Measurements from ENCODE around the gene SLC9A4.
A peak's percentile ranks its signal among the peaks of the same experiment; 100 is the strongest.

DNA sequence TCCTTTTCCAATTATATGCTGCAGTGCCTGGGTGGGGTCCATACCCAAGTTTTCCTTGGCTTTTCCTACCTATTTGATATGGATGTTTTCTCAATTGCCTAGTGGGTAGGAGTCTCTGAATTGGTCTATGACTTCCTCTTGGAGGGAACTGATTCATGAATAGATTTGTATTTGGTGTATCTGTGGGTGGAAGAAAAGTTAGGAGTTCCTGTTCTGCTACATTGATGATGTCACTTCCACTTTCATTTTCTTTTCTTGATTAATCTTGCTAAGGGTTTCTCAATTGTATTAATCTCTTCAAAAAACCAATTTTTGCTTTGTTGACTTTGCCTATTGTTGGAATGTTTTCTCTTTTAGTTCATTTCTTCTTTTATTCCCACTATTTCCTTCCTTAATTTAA lies 108.9 kb downstream of the SLC9A4 start:
- TF ChIP-seq, protein P1, sequence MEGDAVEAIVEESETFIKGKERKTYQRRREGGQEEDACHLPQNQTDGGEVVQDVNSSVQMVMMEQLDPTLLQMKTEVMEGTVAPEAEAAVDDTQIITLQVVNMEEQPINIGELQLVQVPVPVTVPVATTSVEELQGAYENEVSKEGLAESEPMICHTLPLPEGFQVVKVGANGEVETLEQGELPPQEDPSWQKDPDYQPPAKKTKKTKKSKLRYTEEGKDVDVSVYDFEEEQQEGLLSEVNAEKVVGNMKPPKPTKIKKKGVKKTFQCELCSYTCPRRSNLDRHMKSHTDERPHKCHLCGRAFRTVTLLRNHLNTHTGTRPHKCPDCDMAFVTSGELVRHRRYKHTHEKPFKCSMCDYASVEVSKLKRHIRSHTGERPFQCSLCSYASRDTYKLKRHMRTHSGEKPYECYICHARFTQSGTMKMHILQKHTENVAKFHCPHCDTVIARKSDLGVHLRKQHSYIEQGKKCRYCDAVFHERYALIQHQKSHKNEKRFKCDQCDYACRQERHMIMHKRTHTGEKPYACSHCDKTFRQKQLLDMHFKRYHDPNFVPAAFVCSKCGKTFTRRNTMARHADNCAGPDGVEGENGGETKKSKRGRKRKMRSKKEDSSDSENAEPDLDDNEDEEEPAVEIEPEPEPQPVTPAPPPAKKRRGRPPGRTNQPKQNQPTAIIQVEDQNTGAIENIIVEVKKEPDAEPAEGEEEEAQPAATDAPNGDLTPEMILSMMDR (IDR thresholded peaks at IDR 0.05; ENCODE audit: insufficient read depth, low read length) = no peak
- TF ChIP-seq POLR2AphosphoS5 (IDR thresholded peaks at IDR 0.05; ENCODE audit: low read depth) (no peak), SPI1 (IDR thresholded peaks at IDR 0.05; ENCODE audit: borderline replicate concordance, low read depth) (peak; percentile 78; the same call in 1 of the 2 replicates)
- TF ChIP-seq, protein P2, sequence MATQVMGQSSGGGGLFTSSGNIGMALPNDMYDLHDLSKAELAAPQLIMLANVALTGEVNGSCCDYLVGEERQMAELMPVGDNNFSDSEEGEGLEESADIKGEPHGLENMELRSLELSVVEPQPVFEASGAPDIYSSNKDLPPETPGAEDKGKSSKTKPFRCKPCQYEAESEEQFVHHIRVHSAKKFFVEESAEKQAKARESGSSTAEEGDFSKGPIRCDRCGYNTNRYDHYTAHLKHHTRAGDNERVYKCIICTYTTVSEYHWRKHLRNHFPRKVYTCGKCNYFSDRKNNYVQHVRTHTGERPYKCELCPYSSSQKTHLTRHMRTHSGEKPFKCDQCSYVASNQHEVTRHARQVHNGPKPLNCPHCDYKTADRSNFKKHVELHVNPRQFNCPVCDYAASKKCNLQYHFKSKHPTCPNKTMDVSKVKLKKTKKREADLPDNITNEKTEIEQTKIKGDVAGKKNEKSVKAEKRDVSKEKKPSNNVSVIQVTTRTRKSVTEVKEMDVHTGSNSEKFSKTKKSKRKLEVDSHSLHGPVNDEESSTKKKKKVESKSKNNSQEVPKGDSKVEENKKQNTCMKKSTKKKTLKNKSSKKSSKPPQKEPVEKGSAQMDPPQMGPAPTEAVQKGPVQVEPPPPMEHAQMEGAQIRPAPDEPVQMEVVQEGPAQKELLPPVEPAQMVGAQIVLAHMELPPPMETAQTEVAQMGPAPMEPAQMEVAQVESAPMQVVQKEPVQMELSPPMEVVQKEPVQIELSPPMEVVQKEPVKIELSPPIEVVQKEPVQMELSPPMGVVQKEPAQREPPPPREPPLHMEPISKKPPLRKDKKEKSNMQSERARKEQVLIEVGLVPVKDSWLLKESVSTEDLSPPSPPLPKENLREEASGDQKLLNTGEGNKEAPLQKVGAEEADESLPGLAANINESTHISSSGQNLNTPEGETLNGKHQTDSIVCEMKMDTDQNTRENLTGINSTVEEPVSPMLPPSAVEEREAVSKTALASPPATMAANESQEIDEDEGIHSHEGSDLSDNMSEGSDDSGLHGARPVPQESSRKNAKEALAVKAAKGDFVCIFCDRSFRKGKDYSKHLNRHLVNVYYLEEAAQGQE (IDR thresholded peaks at IDR 0.05; ENCODE audit: insufficient replicate concordance, low read depth) = no peak

Data from HL-60 (cell line).